ENCODE measurements around the gene PMM2. TPM values are rescaled to one million over a fixed set of nuclear protein-coding genes. Genes with fewer than 3 reads are reported as not detected.

Gene PMM2
- total and polyA plus RNA-seq, 9 of the 15 experiments (the other 6 are each of a cell fraction or from before 2014, with no cell fraction given) = 5.6 to 42.7 (median 25.9) TPM

DNA sequence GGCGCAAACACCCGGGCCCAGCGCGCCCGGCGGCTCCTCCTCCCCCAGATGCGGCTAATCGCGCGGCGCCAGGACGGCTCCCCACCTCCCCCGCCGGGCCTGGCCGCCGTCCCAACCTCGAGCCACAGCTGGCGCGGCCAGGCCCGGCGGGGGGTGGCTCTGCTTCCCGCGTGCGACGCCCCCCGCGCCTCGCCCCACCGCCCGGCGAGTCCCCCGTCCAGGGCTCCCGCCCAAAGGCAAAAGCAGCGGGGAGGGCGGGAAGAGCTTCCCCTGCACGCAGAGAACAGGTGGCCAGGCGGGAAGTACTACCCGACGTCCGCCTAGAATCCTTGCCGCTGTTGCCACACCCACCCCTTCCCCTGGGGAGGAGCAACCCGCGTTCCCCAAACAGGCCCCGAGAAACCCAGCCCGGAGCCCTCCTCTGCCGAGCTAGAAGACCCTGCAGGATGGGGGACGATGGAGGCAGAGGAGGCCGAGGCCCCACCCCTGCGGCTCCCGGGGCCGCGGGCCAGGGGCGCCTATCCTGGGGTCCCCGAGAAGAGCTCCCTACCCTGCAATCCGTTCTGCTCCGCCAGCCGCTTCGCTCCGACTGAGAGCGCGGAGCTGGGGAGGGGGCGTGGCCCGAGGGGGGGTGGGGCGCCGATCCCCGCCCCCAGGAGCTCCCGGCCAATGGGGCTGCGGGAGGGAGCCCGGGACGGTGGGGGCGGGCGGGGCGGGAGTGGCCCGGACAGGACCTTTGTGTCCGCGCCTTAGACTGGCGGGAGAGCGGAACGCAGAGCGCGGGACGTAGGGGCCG lies 71.0 kb downstream of the PMM2 start, which contains the start of gene CARHSP1 (continued):
- TF ChIP-seq, protein P1, sequence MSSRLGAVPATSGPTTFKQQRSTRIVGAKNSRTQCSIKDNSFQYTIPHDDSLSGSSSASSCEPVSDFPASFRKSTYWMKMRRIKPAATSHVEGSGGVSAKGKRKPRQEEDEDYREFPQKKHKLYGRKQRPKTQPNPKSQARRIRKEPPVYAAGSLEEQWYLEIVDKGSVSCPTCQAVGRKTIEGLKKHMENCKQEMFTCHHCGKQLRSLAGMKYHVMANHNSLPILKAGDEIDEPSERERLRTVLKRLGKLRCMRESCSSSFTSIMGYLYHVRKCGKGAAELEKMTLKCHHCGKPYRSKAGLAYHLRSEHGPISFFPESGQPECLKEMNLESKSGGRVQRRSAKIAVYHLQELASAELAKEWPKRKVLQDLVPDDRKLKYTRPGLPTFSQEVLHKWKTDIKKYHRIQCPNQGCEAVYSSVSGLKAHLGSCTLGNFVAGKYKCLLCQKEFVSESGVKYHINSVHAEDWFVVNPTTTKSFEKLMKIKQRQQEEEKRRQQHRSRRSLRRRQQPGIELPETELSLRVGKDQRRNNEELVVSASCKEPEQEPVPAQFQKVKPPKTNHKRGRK (tag; IDR thresholded peaks at IDR 0.05) = no peak
- TF ChIP-seq KHSRP (IDR thresholded peaks at IDR 0.05) (no peak), EP300 (IDR thresholded peaks at IDR 0.05; ENCODE audit: low read length) (peak; percentile 78), ZNF146 (CRISPR knock-in tag; IDR thresholded peaks at IDR 0.05; ENCODE audit: unreplicated experiment) (no peak), U2AF2 (optimal IDR thresholded peaks at IDR 0.05; ENCODE audit: low read depth, low read length) (no peak), CSDE1 (IDR thresholded peaks at IDR 0.05) (no peak), RUNX1 (IDR thresholded peaks at IDR 0.05; ENCODE audit: low read depth) (no peak; the same call in 1 of the 2 replicates), NR2F6 (CRISPR knock-in tag; IDR thresholded peaks at IDR 0.05) (no peak), RBM34 (IDR thresholded peaks at IDR 0.05; ENCODE audit: borderline replicate concordance, insufficient read depth, low read length) (no peak), FOSL1 (tag; conservative IDR thresholded peaks at IDR 0.05) (no peak), RBM15 (IDR thresholded peaks at IDR 0.05; ENCODE audit: insufficient read depth, low read length) (no peak), SAFB (IDR thresholded peaks at IDR 0.05; ENCODE audit: borderline replicate concordance, low read depth, low read length) (no peak), RHOXF2B (CRISPR knock-in tag; conservative IDR thresholded peaks at IDR 0.05) (no peak), MIER1 (IDR thresholded peaks at IDR 0.05; ENCODE audit: low read depth) (no peak), PHF21A (IDR thresholded peaks at IDR 0.05; ENCODE audit: borderline replicate concordance, low read depth) (0 out of 2 replicates have a peak, but pooled peaks have one; percentile 7), KDM1A (IDR thresholded peaks at IDR 0.05) (peak in 1 of 2 experiments; percentile 51; a peak in 3 of 4 replicates), PTTG1 (tag; IDR thresholded peaks at IDR 0.05; ENCODE audit: low read depth) (no peak), MAFF (IDR thresholded peaks at IDR 0.05; ENCODE audit: low read length) (no peak)
- TF ChIP-seq, protein P2, sequence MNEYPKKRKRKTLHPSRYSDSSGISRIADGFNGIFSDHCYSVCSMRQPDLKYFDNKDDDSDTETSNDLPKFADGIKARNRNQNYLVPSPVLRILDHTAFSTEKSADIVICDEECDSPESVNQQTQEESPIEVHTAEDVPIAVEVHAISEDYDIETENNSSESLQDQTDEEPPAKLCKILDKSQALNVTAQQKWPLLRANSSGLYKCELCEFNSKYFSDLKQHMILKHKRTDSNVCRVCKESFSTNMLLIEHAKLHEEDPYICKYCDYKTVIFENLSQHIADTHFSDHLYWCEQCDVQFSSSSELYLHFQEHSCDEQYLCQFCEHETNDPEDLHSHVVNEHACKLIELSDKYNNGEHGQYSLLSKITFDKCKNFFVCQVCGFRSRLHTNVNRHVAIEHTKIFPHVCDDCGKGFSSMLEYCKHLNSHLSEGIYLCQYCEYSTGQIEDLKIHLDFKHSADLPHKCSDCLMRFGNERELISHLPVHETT (CRISPR knock-in tag; conservative IDR thresholded peaks at IDR 0.05 in 1 of 2, IDR thresholded peaks at IDR 0.05 in 1 of 2) = peak in 1 of 2 experiments; percentile 75; a peak in 2 of 4 replicates
- TF ChIP-seq, protein P3, sequence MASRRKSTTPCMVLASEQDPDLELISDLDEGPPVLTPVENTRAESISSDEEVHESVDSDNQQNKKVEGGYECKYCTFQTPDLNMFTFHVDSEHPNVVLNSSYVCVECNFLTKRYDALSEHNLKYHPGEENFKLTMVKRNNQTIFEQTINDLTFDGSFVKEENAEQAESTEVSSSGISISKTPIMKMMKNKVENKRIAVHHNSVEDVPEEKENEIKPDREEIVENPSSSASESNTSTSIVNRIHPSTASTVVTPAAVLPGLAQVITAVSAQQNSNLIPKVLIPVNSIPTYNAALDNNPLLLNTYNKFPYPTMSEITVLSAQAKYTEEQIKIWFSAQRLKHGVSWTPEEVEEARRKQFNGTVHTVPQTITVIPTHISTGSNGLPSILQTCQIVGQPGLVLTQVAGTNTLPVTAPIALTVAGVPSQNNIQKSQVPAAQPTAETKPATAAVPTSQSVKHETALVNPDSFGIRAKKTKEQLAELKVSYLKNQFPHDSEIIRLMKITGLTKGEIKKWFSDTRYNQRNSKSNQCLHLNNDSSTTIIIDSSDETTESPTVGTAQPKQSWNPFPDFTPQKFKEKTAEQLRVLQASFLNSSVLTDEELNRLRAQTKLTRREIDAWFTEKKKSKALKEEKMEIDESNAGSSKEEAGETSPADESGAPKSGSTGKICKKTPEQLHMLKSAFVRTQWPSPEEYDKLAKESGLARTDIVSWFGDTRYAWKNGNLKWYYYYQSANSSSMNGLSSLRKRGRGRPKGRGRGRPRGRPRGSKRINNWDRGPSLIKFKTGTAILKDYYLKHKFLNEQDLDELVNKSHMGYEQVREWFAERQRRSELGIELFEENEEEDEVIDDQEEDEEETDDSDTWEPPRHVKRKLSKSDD (conservative IDR thresholded peaks at IDR 0.05; ENCODE audit: low read length) = no peak
- TF ChIP-seq, protein P4, sequence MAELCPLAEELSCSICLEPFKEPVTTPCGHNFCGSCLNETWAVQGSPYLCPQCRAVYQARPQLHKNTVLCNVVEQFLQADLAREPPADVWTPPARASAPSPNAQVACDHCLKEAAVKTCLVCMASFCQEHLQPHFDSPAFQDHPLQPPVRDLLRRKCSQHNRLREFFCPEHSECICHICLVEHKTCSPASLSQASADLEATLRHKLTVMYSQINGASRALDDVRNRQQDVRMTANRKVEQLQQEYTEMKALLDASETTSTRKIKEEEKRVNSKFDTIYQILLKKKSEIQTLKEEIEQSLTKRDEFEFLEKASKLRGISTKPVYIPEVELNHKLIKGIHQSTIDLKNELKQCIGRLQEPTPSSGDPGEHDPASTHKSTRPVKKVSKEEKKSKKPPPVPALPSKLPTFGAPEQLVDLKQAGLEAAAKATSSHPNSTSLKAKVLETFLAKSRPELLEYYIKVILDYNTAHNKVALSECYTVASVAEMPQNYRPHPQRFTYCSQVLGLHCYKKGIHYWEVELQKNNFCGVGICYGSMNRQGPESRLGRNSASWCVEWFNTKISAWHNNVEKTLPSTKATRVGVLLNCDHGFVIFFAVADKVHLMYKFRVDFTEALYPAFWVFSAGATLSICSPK (IDR thresholded peaks at IDR 0.05; ENCODE audit: borderline replicate concordance) = no peak

Data from K562 (cell line).